ENCODE data around the gene RPL19. TPM values are rescaled to one million over a fixed set of nuclear protein-coding genes. Genes with fewer than 3 reads are reported as not detected.
A peak's percentile ranks its signal among the peaks of the same experiment; 100 is the strongest.

RPL19 gene
- total and polyA plus RNA-seq, 11 donors, result 836 to 2,599 (median 1,138) TPM

DNA sequence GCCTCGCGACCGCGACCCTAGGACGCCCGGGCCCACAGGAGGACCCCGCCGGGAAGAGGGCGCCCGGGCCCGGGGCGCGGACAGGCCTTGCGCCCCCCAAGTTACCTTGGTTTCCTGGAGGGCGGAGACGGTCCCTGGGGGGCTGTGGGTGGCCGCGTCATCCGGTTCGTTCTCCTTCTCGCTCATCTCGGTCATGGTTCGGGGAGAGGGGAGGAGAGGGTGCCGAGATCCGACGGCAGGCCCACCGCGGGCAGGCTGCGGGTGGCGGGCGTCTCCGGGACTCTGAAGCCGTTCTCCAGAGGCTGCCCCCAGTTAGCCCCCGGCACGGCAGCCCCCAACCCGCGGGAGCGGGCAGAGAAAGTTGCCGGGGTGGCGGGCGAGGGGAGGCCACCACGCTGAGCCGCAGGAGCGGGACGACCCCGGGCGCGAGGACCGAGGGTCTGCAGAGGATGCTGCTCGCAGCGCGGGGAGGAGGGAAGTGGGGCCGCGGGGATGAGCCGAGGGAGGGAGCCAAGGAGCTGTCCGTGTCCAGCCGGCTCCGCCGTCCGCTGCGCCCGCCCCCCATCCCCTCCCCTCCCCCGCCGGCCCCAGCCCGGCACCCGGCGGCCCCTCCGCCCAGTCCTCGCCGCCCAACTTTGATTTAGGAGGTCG, 25.4 kb downstream of the RPL19 start, which contains the start of gene STAC2:
Gene STAC2, minus strand, starts transcription at position 638 of the 651 bp plus-strand sequence. Its CDS starts 443 bp downstream, at position 195.
- Histone ChIP-seq H3K9me3 (no peaks in the 10 kb centered on the region), H3K27ac (no peak within 1 kb of the TSS), H3K27me3 (peaks cover 10 to 53% (median 28%) of the 10 kb centered on the region in 9 donors), H3K4me1 (peaks cover 0 to 22% (median 15%) of the 10 kb centered on the region in 12 donors), H3K4me3 (peak within 1 kb of the TSS; percentile 22 to 55 (median 48)), H3K36me3 (no peaks in the 10 kb centered on the region)
- DNase-seq (no peak), ATAC-seq (peak in 2 of 4 donors; percentile 8 to 12)
- WGBS, 4 donors, result 0 to 1% (median 1%) methylated on average over 13 to 69 of the region's 71 CpGs
- TF ChIP-seq, protein P1, sequence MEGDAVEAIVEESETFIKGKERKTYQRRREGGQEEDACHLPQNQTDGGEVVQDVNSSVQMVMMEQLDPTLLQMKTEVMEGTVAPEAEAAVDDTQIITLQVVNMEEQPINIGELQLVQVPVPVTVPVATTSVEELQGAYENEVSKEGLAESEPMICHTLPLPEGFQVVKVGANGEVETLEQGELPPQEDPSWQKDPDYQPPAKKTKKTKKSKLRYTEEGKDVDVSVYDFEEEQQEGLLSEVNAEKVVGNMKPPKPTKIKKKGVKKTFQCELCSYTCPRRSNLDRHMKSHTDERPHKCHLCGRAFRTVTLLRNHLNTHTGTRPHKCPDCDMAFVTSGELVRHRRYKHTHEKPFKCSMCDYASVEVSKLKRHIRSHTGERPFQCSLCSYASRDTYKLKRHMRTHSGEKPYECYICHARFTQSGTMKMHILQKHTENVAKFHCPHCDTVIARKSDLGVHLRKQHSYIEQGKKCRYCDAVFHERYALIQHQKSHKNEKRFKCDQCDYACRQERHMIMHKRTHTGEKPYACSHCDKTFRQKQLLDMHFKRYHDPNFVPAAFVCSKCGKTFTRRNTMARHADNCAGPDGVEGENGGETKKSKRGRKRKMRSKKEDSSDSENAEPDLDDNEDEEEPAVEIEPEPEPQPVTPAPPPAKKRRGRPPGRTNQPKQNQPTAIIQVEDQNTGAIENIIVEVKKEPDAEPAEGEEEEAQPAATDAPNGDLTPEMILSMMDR (IDR thresholded peaks at IDR 0.05), result no peak
- TF ChIP-seq POLR2A (IDR thresholded peaks at IDR 0.05), result no peak
- intact Hi-C loops (cut with DNase I), result no loop called here

DNA sequence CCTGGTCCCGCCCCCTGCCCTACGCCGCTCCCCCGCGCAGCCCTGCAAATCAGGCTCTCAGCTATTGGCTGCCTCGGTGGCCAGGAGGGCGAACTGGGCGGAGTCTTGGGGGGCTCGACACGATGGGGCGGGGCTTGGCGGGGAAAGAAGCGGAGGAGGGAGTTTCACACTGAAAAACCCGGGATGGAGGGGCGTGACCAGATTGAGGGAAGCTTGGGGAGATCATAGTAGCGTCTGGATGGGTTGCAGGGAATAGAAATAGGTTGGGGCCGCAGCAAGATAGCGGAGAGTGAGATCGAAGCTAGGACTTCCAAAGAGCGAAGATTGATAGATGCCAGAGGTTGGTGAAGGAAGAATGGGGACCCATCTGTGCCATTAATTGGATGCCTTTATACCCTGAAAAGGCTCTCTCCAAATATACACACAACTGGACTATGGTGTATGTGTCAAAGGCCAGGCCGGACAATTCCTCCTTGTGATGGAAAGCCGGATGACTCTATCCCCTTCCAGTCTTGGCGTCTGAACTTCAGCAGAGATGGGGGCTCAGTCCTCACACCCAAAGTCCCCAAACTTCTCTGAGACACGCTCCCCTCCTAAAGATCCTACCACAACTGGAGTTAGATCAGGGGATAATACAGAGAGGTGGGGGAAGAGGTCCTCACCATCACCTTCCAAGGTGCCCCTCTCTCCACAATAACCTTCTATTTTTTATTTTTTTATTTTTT, 26.0 kb downstream of the RPL19 start:
- TF ChIP-seq POLR2A (IDR thresholded peaks at IDR 0.05), result no peak
- TF ChIP-seq, protein P1 (IDR thresholded peaks at IDR 0.05), result no peak
- Histone ChIP-seq H3K9me3 (no peaks in the 10 kb centered on the region), H3K27me3 (peaks cover 10 to 59% (median 32%) of the 10 kb centered on the region in 9 donors), H3K4me3 (peak overlapping the region; percentile 22 to 55 (median 48)), H3K27ac (no peak overlapping the region), H3K4me1 (peaks cover 0 to 23% (median 15%) of the 10 kb centered on the region in 12 donors), H3K36me3 (no peaks in the 10 kb centered on the region)
- peak; percentile 34 to 92 (median 76) for ATAC-seq
- WGBS, 4 donors, result 12 to 16% (median 13%) methylated on average over 22 to 24 of the region's 24 CpGs
- DNase-seq, result peak; percentile 74 to 88 (median 80)
- intact Hi-C loops (cut with DNase I), result no loop called here

DNA sequence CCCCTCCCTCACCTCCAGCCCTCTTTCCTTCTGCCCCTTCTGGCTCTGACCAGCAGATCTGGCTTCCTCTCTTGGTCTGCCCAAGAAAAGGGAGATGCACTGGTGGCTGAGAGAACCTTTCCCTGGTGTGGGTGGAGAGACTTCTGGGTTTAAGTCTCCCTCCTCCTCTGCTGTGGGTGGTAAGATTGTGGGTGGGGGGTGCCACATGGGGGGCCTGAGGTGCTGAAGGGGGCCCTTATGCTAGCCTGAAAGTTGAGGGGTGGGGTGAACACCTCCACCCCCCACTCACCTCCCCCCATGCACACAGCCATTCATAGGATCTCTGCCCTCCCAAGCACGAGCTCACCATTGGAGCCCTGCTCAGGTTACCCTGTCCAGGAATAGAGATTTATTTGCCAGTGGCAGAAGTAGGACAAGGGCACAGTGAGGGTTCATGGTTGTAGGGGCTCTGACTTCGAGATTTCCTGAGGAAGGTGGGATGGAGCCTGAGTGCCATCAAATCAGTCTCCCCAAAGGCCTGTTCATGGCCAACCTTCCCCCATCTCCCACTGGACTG, 27.4 kb downstream of the RPL19 start:
- peak in 1 of 5 donors; percentile 2 for DNase-seq
- no peak for ATAC-seq
- Histone ChIP-seq H3K27me3 (peaks cover 11 to 70% (median 38%) of the 10 kb centered on the region in 9 donors), H3K4me3 (no peak overlapping the region), H3K4me1 (peaks cover 0 to 36% (median 20%) of the 10 kb centered on the region in 12 donors), H3K27ac (no peak overlapping the region), H3K36me3 (no peaks in the 10 kb centered on the region), H3K9me3 (no peaks in the 10 kb centered on the region)
- WGBS, 4 donors, result 59 to 86% (median 74%) methylated on average over 2 of the region's 2 CpGs
- TF ChIP-seq, protein P1 (IDR thresholded peaks at IDR 0.05), result no peak
- no peak for TF ChIP-seq POLR2A (IDR thresholded peaks at IDR 0.05)
- intact Hi-C loops (cut with DNase I), result no loop called here
